ENCODE measurements around the gene TLX1. TPM values are rescaled to one million over a fixed set of nuclear protein-coding genes. Genes with fewer than 3 reads are reported as not detected.

The TLX1 gene
- total and polyA plus RNA-seq, 4 donors: 0.06 to 0.79 (median 0.31) TPM

GRCh38 chr10:101095004-101095403 lies 36.1 kb upstream of the TLX1 start:
- no peak overlapping the region for H3K27ac ChIP-seq (ENCODE audit: low read depth in 1 of 2, low read length in 2 of 2)
- no peak overlapping the region for H3K9ac ChIP-seq (ENCODE audit: low read depth in 1 of 2, low read length in 2 of 2)
- H3K4me1 ChIP-seq (ENCODE audit: control insufficient read depth in 4 of 4, insufficient read depth in 4 of 4, low read length in 3 of 4): no peaks in the 10 kb centered on the region
- no peaks in the 10 kb centered on the region for H3K36me3 ChIP-seq (ENCODE audit: control insufficient read depth in 4 of 4, insufficient read depth in 3 of 4, low read depth in 1 of 4, low read length in 3 of 4)
- peaks cover 0 to 2% (median under 1%) of the 10 kb centered on the region in 4 donors for H3K27me3 ChIP-seq (ENCODE audit: control insufficient read depth in 4 of 4, insufficient read depth in 4 of 4, low read length in 3 of 4)
- H3K4me3 ChIP-seq (ENCODE audit: low read depth in 1 of 3, low read length in 3 of 3): no peak overlapping the region
- H3K9me3 ChIP-seq (ENCODE audit: control insufficient read depth in 4 of 4, low read length in 3 of 4): no peaks in the 10 kb centered on the region
- no peak for DNase-seq (ENCODE audit: low spot score)
- TF ChIP-seq GABPA (IDR thresholded peaks at IDR 0.05 in 1 of 2, conservative IDR thresholded peaks at IDR 0.05 in 1 of 2) (no peak), ZBTB33 (IDR thresholded peaks at IDR 0.05) (no peak), REST (IDR thresholded peaks at IDR 0.05) (no peak), SP1 (IDR thresholded peaks at IDR 0.05) (no peak), HNF4G (IDR thresholded peaks at IDR 0.05) (no peak), TAF1 (conservative IDR thresholded peaks at IDR 0.05) (no peak), FOXA1 (IDR thresholded peaks at IDR 0.05) (no peak), YY1 (IDR thresholded peaks at IDR 0.05) (no peak), HNF4A (conservative IDR thresholded peaks at IDR 0.05) (no peak), RXRA (IDR thresholded peaks at IDR 0.05) (no peak), NR2F2 (IDR thresholded peaks at IDR 0.05) (no peak), RAD21 (IDR thresholded peaks at IDR 0.05) (no peak), FOXA2 (IDR thresholded peaks at IDR 0.05) (no peak), EGR1 (IDR thresholded peaks at IDR 0.05; ENCODE audit: low read depth in 2 of 2) (no peak)
- TF ChIP-seq, protein P1, sequence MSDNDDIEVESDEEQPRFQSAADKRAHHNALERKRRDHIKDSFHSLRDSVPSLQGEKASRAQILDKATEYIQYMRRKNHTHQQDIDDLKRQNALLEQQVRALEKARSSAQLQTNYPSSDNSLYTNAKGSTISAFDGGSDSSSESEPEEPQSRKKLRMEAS (IDR thresholded peaks at IDR 0.05): no peak
- TF ChIP-seq, protein P2, sequence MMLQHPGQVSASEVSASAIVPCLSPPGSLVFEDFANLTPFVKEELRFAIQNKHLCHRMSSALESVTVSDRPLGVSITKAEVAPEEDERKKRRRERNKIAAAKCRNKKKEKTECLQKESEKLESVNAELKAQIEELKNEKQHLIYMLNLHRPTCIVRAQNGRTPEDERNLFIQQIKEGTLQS (IDR thresholded peaks at IDR 0.05): no peak
- TF ChIP-seq, protein P3, sequence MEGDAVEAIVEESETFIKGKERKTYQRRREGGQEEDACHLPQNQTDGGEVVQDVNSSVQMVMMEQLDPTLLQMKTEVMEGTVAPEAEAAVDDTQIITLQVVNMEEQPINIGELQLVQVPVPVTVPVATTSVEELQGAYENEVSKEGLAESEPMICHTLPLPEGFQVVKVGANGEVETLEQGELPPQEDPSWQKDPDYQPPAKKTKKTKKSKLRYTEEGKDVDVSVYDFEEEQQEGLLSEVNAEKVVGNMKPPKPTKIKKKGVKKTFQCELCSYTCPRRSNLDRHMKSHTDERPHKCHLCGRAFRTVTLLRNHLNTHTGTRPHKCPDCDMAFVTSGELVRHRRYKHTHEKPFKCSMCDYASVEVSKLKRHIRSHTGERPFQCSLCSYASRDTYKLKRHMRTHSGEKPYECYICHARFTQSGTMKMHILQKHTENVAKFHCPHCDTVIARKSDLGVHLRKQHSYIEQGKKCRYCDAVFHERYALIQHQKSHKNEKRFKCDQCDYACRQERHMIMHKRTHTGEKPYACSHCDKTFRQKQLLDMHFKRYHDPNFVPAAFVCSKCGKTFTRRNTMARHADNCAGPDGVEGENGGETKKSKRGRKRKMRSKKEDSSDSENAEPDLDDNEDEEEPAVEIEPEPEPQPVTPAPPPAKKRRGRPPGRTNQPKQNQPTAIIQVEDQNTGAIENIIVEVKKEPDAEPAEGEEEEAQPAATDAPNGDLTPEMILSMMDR (IDR thresholded peaks at IDR 0.05; ENCODE audit: low read depth, low read length, missing input control): no peak
- WGBS: 77% methylated on average over 6 of the region's 6 CpGs
